HUES48 (cell line): ENCODE measurements around the gene RIMBP2.

Source experiments
- H3K27ac ChIP-seq: one replicate; pipeline ENCODE4 v1.7.0; 2013; ENCODE audit warnings: low read depth, low read length, inconsistent platforms
- H3K27me3 ChIP-seq: 2 replicates; pipeline ENCODE4 v1.6.1; 2013; ENCODE audit warnings: mild to moderate bottlenecking, low read length; ENCODE audit not compliant: control insufficient read depth, insufficient read depth
- H3K36me3 ChIP-seq: 2 replicates; pipeline ENCODE4 v1.6.1; 2013; ENCODE audit warnings: low read length; ENCODE audit not compliant: control insufficient read depth, insufficient read depth
- H3K4me1 ChIP-seq: 2 replicates; pipeline ENCODE4 v1.6.1; 2013; ENCODE audit warnings: mild to moderate bottlenecking, low read length; ENCODE audit not compliant: control insufficient read depth, insufficient read depth
- H3K4me3 ChIP-seq: 2 replicates; pipeline ENCODE4 v1.5.1; 2013; ENCODE audit warnings: mild to moderate bottlenecking, low read depth, low read length
- H3K9ac ChIP-seq: 2 replicates; pipeline ENCODE4 v1.6.1; 2013; ENCODE audit warnings: mild to moderate bottlenecking, low read depth, low read length, moderate library complexity
- H3K9me3 ChIP-seq: 2 replicates; pipeline ENCODE4 v1.6.1; 2013; ENCODE audit warnings: low read length; ENCODE audit not compliant: control insufficient read depth, insufficient read depth

RIMBP2 gene

DNA sequence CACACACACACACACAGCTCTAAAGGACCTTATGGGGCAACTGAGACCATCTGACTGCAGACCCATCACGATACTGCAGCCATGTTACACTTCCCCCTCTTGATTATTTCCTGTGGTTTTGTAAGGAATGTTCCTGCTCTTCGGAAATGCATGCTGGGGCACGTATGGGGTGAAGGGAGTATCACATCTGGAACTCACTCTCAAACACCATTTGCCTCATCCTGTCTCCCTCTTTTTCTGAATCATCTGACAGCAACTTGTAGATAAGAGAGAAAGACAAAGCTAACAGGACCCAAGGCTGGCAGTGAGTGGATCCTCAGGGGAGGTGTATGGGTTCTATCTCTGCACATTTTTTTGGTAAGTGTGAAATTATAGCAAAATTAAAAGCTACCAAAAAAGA lies 50.3 kb downstream of the RIMBP2 start:
- Histone ChIP-seq H3K27me3 (no peaks in the 10 kb centered on the region), H3K4me1 (no peaks in the 10 kb centered on the region), H3K9me3 (peaks cover 10% of the 10 kb centered on the region; the same call in 1 of the 2 replicates), H3K9ac (no peak overlapping the region), H3K27ac (no peak overlapping the region), H3K4me3 (no peak overlapping the region), H3K36me3 (no peaks in the 10 kb centered on the region)

DNA sequence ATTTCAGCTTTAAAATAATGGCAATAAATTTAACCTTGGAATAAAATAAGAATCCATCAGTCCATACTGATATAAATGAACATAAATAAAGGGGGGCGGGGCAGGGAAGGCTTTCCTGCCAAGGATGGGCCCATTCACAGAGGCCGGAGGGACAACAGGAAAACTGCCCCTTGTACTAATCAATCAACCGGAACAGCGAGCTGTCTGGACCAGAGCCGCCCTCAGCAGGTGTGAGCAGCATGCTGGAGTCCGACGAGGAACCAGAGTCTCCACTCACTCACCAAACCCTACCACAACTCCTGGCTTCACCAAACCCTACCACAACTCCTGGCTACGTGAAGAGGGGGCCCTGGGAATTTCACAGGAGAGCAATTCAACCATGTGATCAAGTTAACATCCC lies 51.3 kb downstream of the RIMBP2 start:
- Histone ChIP-seq H3K4me3 (no peak overlapping the region), H3K9ac (no peak overlapping the region), H3K27me3 (no peaks in the 10 kb centered on the region), H3K27ac (no peak overlapping the region), H3K4me1 (no peaks in the 10 kb centered on the region), H3K9me3 (peaks cover 10% of the 10 kb centered on the region; the same call in 1 of the 2 replicates), H3K36me3 (no peaks in the 10 kb centered on the region)

DNA sequence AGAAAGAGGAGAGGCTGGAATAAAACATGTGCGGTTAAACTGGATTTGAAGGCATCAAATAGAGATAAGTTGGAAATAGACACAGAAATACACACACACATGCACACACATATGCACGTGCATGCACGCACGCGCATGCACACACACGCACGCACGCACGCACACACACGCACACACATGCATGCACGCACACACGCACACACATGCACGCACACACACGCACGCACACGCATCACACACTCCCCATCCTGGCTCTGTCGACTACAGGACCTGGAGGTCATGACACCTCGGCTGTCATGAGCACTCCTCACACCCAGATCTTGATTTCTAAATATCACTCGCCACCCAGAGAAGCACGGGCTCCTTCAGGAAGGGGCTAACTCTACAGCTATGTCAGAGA lies 51.8 kb downstream of the RIMBP2 start:
- Histone ChIP-seq H3K4me3 (no peak overlapping the region), H3K27ac (no peak overlapping the region), H3K4me1 (no peaks in the 10 kb centered on the region), H3K9me3 (peaks cover 10% of the 10 kb centered on the region; the same call in 1 of the 2 replicates), H3K9ac (no peak overlapping the region), H3K36me3 (no peaks in the 10 kb centered on the region), H3K27me3 (no peaks in the 10 kb centered on the region)

DNA sequence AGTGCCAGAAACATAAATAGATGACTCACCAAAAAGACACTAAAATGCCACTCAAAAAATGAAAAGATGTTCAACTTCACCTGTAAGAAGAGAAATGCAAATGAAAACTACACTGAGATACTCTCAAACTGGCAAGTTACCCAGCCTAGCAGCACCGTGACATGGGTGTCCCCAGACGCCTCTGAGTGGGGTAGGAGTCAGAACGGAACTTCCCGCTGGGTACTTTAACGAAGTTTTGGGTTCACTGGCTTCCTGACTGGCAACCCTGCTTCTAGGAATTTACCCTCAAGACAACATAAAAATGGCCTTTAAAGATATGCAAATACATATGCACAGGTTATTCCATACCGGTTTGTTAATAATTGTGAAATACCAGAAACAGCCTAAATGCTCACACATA lies 52.6 kb downstream of the RIMBP2 start:
- Histone ChIP-seq H3K36me3 (no peaks in the 10 kb centered on the region), H3K9ac (no peak overlapping the region), H3K4me1 (no peaks in the 10 kb centered on the region), H3K27me3 (no peaks in the 10 kb centered on the region), H3K27ac (no peak overlapping the region), H3K4me3 (no peak overlapping the region), H3K9me3 (peaks cover 10% of the 10 kb centered on the region; the same call in 1 of the 2 replicates)

DNA sequence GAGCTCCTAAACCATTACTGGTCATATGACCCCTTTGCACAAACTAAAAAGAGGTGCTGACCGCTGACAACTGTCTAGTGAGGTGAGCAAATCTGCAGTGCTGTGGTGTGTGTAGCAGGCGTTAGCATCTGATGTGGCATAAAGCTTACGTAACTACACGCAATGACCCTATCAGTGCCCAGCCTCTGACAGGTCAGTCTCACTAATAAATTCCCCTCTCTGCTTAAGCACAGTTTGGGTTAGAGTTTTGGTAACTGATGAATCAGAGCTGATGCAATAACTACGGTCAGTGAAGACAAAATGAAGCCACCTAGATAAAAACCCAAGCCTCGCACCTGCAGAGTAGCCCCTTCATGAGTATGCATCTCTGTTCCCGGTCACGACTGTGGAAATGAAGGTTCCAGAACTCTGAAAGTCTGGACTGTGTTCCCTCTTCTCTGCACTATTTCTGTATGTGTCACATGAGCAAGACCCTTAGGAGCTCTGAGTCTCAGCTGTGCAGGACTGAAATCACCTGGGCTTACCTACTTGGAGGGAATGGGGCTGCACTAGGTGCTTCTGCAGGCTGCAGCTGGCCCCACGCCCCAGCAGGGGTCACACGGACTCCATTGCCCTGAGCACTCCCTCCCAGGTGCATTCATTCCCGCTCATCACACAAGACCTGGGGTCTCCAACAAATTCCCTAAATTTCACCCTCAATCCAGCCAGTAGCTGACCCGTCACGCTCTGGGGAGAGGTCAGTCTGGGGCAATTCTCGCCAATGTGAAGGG lies 54.4 kb downstream of the RIMBP2 start:
- Histone ChIP-seq H3K4me3 (no peak overlapping the region), H3K9me3 (no peaks in the 10 kb centered on the region), H3K9ac (no peak overlapping the region), H3K27ac (no peak overlapping the region), H3K4me1 (no peaks in the 10 kb centered on the region), H3K36me3 (no peaks in the 10 kb centered on the region), H3K27me3 (no peaks in the 10 kb centered on the region)

DNA sequence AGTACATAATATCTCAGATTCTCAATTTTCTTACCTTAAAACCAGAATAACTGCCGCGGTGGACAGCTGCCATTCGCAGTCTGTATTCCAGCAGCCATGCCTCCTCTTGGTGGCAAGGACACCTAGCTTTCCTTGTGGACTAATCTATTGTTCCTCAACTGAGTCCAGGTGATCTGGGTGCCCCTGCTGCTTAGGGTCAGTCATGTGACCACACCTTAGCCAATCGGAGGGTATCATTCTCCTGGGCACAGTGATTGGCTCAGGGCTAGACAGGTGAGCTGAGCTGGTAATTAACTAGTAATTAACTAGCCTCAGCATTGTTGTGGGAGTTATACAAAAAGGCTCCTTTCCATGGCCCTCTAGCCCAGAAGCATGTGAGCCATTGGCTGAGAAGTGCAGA lies 55.0 kb downstream of the RIMBP2 start:
- Histone ChIP-seq H3K4me1 (no peaks in the 10 kb centered on the region), H3K36me3 (no peaks in the 10 kb centered on the region), H3K9ac (no peak overlapping the region), H3K27me3 (no peaks in the 10 kb centered on the region), H3K9me3 (no peaks in the 10 kb centered on the region), H3K27ac (no peak overlapping the region), H3K4me3 (no peak overlapping the region)

DNA sequence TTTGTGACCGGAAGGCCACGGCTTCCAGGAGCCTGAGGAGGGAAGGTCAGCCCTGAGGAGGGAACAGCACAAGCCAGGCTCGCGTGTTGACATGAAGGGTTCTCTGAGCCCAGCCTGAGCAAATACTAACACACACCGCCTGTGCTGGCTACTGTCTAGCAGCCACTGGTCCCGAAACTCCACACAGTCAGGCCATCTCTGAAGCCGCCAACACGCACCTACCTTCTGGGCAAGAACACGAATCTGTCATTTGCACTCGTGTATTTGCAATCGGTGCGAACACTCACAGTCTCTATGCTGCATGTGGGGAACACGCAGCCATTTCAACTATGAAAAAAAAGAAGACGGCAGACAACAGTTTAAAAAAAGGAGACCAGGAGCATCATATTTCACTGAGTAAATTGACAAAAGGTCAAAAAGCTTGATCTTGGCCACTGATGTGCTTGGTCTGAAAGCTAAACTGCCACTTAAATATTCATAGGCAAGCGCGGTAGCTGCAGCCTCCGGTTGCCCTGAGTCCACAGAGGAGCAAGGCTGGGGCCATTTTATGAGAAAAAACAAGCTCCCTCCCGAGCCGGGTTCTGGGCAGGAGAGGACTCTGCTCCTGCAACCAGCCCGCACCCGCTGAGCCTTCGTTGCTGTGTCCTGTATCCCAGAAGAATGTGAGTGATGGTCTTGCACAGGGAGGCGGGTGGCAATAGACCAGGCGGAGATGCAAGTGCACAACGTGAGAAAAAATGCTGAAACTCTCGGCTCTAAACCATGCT lies 57.8 kb downstream of the RIMBP2 start:
- no peak overlapping the region for H3K27ac ChIP-seq
- H3K27me3 ChIP-seq = no peaks in the 10 kb centered on the region

DNA sequence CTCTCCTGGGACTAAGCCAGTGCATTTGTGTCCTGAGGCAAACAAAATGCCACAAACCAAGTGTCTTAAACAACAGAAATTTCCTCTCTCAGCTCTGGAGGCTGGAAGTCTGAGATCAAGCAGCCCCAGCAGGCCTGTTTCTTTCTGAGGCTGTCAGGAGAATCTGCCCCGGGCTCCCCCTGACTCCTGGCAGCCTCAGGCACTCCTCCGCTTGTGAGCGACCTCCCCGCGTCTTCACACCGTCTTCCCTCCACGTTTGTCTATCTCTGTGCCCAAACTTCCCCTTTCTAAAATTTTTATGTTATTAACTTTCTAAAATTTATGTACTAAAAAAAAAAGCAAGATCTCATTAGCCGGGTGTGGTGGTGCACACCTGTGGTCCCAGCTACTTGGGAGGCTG lies 59.7 kb downstream of the RIMBP2 start:
- H3K4me3 ChIP-seq = no peak overlapping the region
- H3K9me3 ChIP-seq = no peaks in the 10 kb centered on the region
- no peaks in the 10 kb centered on the region for H3K27me3 ChIP-seq
- no peak overlapping the region for H3K9ac ChIP-seq
- H3K27ac ChIP-seq = no peak overlapping the region
- no peaks in the 10 kb centered on the region for H3K4me1 ChIP-seq
- H3K36me3 ChIP-seq = no peaks in the 10 kb centered on the region

More for the DNA sequence above, 57.8 kb downstream of the RIMBP2 start:
- H3K4me3 ChIP-seq = no peak overlapping the region
- no peaks in the 10 kb centered on the region for H3K9me3 ChIP-seq
- H3K36me3 ChIP-seq = no peaks in the 10 kb centered on the region
- no peak overlapping the region for H3K9ac ChIP-seq
- no peaks in the 10 kb centered on the region for H3K4me1 ChIP-seq

DNA sequence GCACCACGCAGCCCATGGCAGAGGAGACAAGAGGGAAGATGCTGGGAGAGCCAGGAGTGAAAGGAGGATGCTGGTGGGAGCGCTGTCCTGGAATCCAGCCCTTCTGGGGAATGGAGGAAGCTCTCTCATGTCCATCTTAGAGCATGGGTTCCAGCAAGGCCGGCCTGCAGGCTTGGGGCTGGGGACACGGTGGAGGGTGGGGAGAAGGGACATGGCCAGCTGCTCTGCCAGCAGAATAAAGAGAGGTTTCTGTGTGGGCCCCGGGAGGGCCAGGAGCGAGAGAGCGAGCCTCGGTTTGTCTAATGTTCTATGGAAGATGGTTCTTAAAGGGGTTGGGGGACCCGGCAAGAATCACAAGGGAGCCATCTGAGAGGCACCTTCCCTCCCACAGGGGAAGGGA lies 60.2 kb downstream of the RIMBP2 start:
- no peaks in the 10 kb centered on the region for H3K27me3 ChIP-seq
- H3K9ac ChIP-seq = no peak overlapping the region
- no peaks in the 10 kb centered on the region for H3K4me1 ChIP-seq
- no peak overlapping the region for H3K27ac ChIP-seq
- no peaks in the 10 kb centered on the region for H3K9me3 ChIP-seq
- no peak overlapping the region for H3K4me3 ChIP-seq
- no peaks in the 10 kb centered on the region for H3K36me3 ChIP-seq

DNA sequence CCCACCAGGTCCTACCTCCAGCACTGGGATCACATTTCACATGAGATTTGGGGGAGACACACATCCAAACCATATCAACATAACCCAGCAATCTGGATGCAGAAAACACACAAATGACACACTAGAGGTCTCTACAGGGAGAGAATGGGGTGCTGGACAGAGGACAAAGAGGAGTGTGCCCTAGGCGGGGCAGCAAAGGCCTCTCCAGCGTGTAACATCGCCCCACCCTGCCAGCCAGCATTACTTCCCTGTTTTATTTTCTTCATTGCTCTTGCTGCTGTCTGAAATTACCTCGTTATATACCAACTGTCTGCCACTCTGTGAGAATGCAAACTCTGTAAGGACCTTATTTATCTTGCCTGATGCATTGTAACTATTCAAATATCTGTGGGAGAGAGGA lies 61.1 kb downstream of the RIMBP2 start:
- no peak overlapping the region for H3K9ac ChIP-seq
- H3K27me3 ChIP-seq = no peaks in the 10 kb centered on the region
- H3K27ac ChIP-seq = no peak overlapping the region
- H3K36me3 ChIP-seq = no peaks in the 10 kb centered on the region
- H3K4me3 ChIP-seq = no peak overlapping the region
- H3K4me1 ChIP-seq = peaks cover 6% of the 10 kb centered on the region
- H3K9me3 ChIP-seq = no peaks in the 10 kb centered on the region

DNA sequence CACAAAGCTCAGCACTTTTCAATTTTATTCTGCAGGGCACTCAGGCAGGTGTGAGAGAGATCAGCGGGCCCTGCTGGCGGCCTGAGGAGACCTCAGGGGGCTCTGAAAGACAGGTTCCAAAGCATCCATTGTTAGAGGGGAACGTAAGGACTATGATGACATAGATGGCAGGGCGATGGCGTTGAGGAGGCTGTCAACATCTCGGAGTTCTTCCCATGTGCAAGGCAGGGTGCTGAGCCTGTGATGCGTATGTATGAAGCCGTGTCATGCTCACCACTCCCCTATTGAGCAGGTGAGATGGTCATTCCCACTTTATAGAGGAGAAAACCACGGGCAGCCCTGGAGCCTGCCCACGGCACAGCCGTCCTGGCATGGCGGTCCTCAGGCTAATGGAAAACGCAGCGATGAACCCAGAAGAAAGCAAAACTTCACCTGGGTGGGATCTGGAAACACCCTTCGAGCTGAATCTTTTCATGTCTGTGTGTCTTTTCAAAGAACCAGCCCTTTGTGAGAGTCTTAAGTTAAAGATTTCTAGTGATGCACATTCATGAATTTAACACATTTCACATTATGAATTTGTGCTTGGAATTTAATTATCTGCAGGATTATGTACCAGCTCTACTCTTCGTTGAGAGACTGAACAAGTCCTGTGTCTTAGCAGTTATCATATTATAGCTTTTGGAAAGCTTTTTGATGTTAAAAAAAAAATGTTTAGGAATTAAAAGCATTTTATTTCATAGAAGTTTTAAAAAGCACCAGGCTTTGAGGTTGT lies 64.7 kb downstream of the RIMBP2 start:
- H3K9ac ChIP-seq = no peak overlapping the region
- H3K9me3 ChIP-seq = no peaks in the 10 kb centered on the region
- H3K4me1 ChIP-seq = peaks cover 6% of the 10 kb centered on the region
- H3K27me3 ChIP-seq = no peaks in the 10 kb centered on the region
- no peaks in the 10 kb centered on the region for H3K36me3 ChIP-seq
- H3K4me3 ChIP-seq = no peak overlapping the region
- H3K27ac ChIP-seq = no peak overlapping the region
